Esophagus muscularis mucosa (tissue), 4 donors: ENCODE results near the gene GMDS. TPM values are rescaled to one million over a fixed set of nuclear protein-coding genes. Genes with fewer than 3 reads are reported as not detected.

Experiments used
- DNase-seq: peaks from one replicate; pipeline ENCODE4 v3.0.0-alpha.2; 2017; ENCODE audit errors: extremely low spot score
- H3K27ac ChIP-seq, 4 donors: fragments of 200-600 bp; sonication (generic); replicated peaks in 1 of 4; 1 replicate in 3 of 4; 2 replicates in 1 of 4; pipeline ENCODE4 v1.5.1; 2016 to 2019; ENCODE audit warnings: mild to moderate bottlenecking in 1 of 4
- H3K27me3 ChIP-seq, 4 donors: fragments of 200-600 bp; sonication (generic); one replicate each; pipeline versions ENCODE4 v1.5.1 to v1.6.0; 2016 to 2019
- H3K36me3 ChIP-seq, 4 donors: fragments of 200-600 bp; sonication (generic); one replicate each; pipeline ENCODE4 v1.5.1; 2016 to 2019
- H3K4me1 ChIP-seq, 4 donors: fragments of 200-600 bp; sonication (generic); one replicate each; pipeline ENCODE4 v1.5.1; 2016 to 2019
- H3K4me3 ChIP-seq, 4 donors: fragments of 200-600 bp; sonication (generic); 1 replicate in 2 of 4; 2 replicates in 2 of 4; pipeline ENCODE4 v1.5.1; 2016 to 2019; ENCODE audit warnings: mild to moderate bottlenecking in 4 of 4, moderate library complexity in 1 of 4
- H3K9me3 ChIP-seq, 4 donors: fragments of 200-600 bp; sonication (generic); 1 replicate in 3 of 4; 2 replicates in 1 of 4; pipeline ENCODE4 v1.5.1; 2016 to 2019
- CTCF ChIP-seq, 3 experiments: fragments of 200-600 bp in 2 of 3; fragments of 450-650 bp in 1 of 3; sonication (generic) in 2 of 3; IDR thresholded peaks; one replicate each; pipeline ENCODE4 v1.5.1; 2017 to 2019; ENCODE audit warnings: antibody characterized with exemption in 3 of 3, mild to moderate bottlenecking in 2 of 3, moderate library complexity in 1 of 3
- EP300 ChIP-seq: sonication (generic); formaldehyde crosslinking; IDR thresholded peaks from one replicate; pipeline ENCODE4 v1.6.1; 2017; ENCODE audit warnings: antibody characterized with exemption
- POLR2A ChIP-seq: fragments of 450-650 bp; IDR thresholded peaks from one replicate; pipeline ENCODE4 v1.6.1; 2017; ENCODE audit warnings: antibody characterized with exemption, moderate library complexity, mild to moderate bottlenecking, low read depth
- POLR2AphosphoS5 ChIP-seq, 2 donors: sonication (generic); formaldehyde crosslinking; IDR thresholded peaks; one replicate each; pipeline ENCODE4 v1.6.1; 2017; ENCODE audit warnings: antibody characterized with exemption in 2 of 2
- WGBS: methylation state at CpG from one replicate; pipeline ENCODE4 v1.1.5; 2018; 5-methylcytosine and 5-hydroxymethylcytosine counted together
- intact Hi-C: fragments of 100-400 bp; cut with DNase I; formaldehyde crosslinking; loops from one replicate; pipeline ENCODE4 v1.15.1; 2023
- total RNA-seq, 4 donors: library from RNA; depleted of rRNA; stranded (reverse); fragments of >200 nt; gene quantifications; one replicate each; pipeline versions ENCODE4 v1.1.0 to v1.2.1, GENCODE V29; 2016

Gene GMDS
- total RNA-seq, 4 donors from 2014 or later = 3.6 to 14.1 (median 6.0) TPM

- WGBS = 97% methylated on average over 3 of the region's 3 CpGs
- no peak for DNase-seq
- H3K4me1 ChIP-seq = peaks cover 0 to 4% (median 0%) of the 10 kb centered on the region in 4 donors
Observed at GRCh38 chr6:2120912-2121311, 124.5 kb downstream of the GMDS start.

GRCh38 chr6:2119275-2119674 lies 126.1 kb downstream of the GMDS start:
- intact Hi-C loops = no loop called here

More at GRCh38 chr6:2120912-2121311, 124.5 kb downstream of the GMDS start:
- no peaks in the 10 kb centered on the region for H3K9me3 ChIP-seq
- H3K27ac ChIP-seq = no peak overlapping the region
- H3K27me3 ChIP-seq = no peaks in the 10 kb centered on the region
- no peak for TF ChIP-seq CTCF (IDR thresholded peaks at IDR 0.05)
- no peaks in the 10 kb centered on the region for H3K36me3 ChIP-seq
- no peak overlapping the region for H3K4me3 ChIP-seq
- intact Hi-C loops = no loop called here

GRCh38 chr6:2118136-2118535 lies 127.3 kb downstream of the GMDS start:
- Histone ChIP-seq H3K4me3 (no peak overlapping the region), H3K9me3 (no peaks in the 10 kb centered on the region), H3K27ac (no peak overlapping the region), H3K36me3 (no peaks in the 10 kb centered on the region), H3K4me1 (no peaks in the 10 kb centered on the region), H3K27me3 (no peaks in the 10 kb centered on the region)
- WGBS = 66% methylated on average over 1 of the region's 1 CpG
- DNase-seq = no peak
- no peak for TF ChIP-seq EP300
- no peak for TF ChIP-seq POLR2A
- TF ChIP-seq POLR2AphosphoS5 (IDR thresholded peaks at IDR 0.05) = no peak
- no peak for TF ChIP-seq CTCF (IDR thresholded peaks at IDR 0.05)
- intact Hi-C loops = no loop called here

More at GRCh38 chr6:2119275-2119674, 126.1 kb downstream of the GMDS start:
- Histone ChIP-seq H3K9me3 (no peaks in the 10 kb centered on the region), H3K4me1 (no peaks in the 10 kb centered on the region), H3K27ac (no peak overlapping the region), H3K4me3 (no peak overlapping the region), H3K27me3 (no peaks in the 10 kb centered on the region), H3K36me3 (no peaks in the 10 kb centered on the region)
- DNase-seq = no peak
- WGBS = 94% methylated on average over 1 of the region's 1 CpG
- TF ChIP-seq EP300 = no peak
- TF ChIP-seq CTCF (IDR thresholded peaks at IDR 0.05) = no peak
- TF ChIP-seq POLR2A = no peak
- TF ChIP-seq POLR2AphosphoS5 (IDR thresholded peaks at IDR 0.05) = no peak

GRCh38 chr6:2117447-2117846 lies 128.0 kb downstream of the GMDS start:
- no peaks in the 10 kb centered on the region for H3K27me3 ChIP-seq
- no peak for DNase-seq
- 98% methylated on average over 7 of the region's 7 CpGs for WGBS
- no peak overlapping the region for H3K27ac ChIP-seq
- intact Hi-C loops = no loop called here
- no peaks in the 10 kb centered on the region for H3K36me3 ChIP-seq
- H3K9me3 ChIP-seq = no peaks in the 10 kb centered on the region
- no peaks in the 10 kb centered on the region for H3K4me1 ChIP-seq
- H3K4me3 ChIP-seq = no peak overlapping the region
- no peak for TF ChIP-seq CTCF (IDR thresholded peaks at IDR 0.05)
- TF ChIP-seq EP300 = no peak
- TF ChIP-seq POLR2A = no peak
- TF ChIP-seq POLR2AphosphoS5 (IDR thresholded peaks at IDR 0.05) = no peak

- Histone ChIP-seq H3K27ac (no peak overlapping the region), H3K27me3 (no peaks in the 10 kb centered on the region), H3K36me3 (no peaks in the 10 kb centered on the region), H3K9me3 (no peaks in the 10 kb centered on the region), H3K4me1 (peaks cover 0 to 5% (median 2%) of the 10 kb centered on the region in 4 donors), H3K4me3 (no peak overlapping the region)
- intact Hi-C loops = no loop called here
- WGBS = 68% methylated on average over 2 of the region's 2 CpGs
- DNase-seq = no peak
- TF ChIP-seq EP300 = no peak
- no peak for TF ChIP-seq POLR2AphosphoS5 (IDR thresholded peaks at IDR 0.05)
Observed at GRCh38 chr6:2116496-2116895, 128.9 kb downstream of the GMDS start.
